NB4 (cell line): ENCODE results near the gene CIAPIN1.

Experiments
- CTCF ChIP-seq: IDR thresholded peaks from one replicate; pipeline ENCODE4 v1.5.1; 2012; ENCODE audit warnings: low read depth, low read length
- MAX ChIP-seq: IDR thresholded peaks from 2 replicates; pipeline ENCODE4 v1.6.1; 2011; ENCODE audit warnings: low read depth, low read length
- POLR2A ChIP-seq: IDR thresholded peaks from 2 replicates; pipeline ENCODE4 v1.6.1; 2011; ENCODE audit warnings: mild to moderate bottlenecking; ENCODE audit not compliant: insufficient read length; ENCODE audit errors: extremely low read depth

GRCh38 chr16:57462978-57463362, 15.8 kb upstream of the CIAPIN1 start:
- TF ChIP-seq CTCF (no peak), MAX (no peak), POLR2A (no peak)
